Measurements from ENCODE around the gene ITPRIPL2.

ITPRIPL2 gene

GRCh38 chr16:19164285-19164684 lies 50.5 kb downstream of the ITPRIPL2 start:
- Histone ChIP-seq H3K4me3 (ENCODE audit: low read depth, low read length) (no peak overlapping the region), H3K9ac (no peak overlapping the region), H3K4me1 (peaks cover 2% of the 10 kb centered on the region), H3K4me2 (ENCODE audit: low read length) (no peak overlapping the region), H3K27me3 (ENCODE audit: control insufficient read depth, insufficient read depth, low read length) (no peaks in the 10 kb centered on the region), H2AFZ (no peak overlapping the region), H3K27ac (no peak overlapping the region), H3K36me3 (ENCODE audit: control insufficient read depth, insufficient read depth, low read length) (no peaks in the 10 kb centered on the region), H3K9me3 (ENCODE audit: control insufficient read depth, low read length) (no peaks in the 10 kb centered on the region), H3K79me2 (no peaks in the 10 kb centered on the region)
- TF ChIP-seq, protein P1, sequence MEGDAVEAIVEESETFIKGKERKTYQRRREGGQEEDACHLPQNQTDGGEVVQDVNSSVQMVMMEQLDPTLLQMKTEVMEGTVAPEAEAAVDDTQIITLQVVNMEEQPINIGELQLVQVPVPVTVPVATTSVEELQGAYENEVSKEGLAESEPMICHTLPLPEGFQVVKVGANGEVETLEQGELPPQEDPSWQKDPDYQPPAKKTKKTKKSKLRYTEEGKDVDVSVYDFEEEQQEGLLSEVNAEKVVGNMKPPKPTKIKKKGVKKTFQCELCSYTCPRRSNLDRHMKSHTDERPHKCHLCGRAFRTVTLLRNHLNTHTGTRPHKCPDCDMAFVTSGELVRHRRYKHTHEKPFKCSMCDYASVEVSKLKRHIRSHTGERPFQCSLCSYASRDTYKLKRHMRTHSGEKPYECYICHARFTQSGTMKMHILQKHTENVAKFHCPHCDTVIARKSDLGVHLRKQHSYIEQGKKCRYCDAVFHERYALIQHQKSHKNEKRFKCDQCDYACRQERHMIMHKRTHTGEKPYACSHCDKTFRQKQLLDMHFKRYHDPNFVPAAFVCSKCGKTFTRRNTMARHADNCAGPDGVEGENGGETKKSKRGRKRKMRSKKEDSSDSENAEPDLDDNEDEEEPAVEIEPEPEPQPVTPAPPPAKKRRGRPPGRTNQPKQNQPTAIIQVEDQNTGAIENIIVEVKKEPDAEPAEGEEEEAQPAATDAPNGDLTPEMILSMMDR (IDR thresholded peaks at IDR 0.05), result no peak

DNA sequence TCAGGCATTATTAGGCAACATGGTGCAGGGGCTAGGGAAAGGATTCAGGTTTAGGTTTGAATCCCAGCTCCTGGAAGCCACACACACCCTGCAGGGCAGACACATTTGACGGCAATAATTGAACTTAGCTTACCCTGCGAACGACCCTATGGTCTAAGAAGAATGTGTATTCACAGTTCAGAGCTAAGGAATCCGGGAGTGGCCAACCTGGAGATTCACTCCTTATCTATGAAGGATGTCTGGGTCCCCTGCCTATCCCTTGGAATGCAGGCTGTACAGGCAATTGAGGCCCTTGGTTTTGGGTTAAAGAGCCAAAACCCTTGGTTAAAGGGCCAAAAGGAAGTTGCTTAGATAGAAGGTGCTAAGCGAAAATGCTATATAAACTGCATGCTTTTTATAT lies 51.3 kb downstream of the ITPRIPL2 start:
- Histone ChIP-seq H3K9me3 (ENCODE audit: control insufficient read depth, low read length) (no peaks in the 10 kb centered on the region), H2AFZ (no peak overlapping the region), H3K4me3 (ENCODE audit: low read depth, low read length) (no peak overlapping the region), H3K27me3 (ENCODE audit: control insufficient read depth, insufficient read depth, low read length) (no peaks in the 10 kb centered on the region), H3K79me2 (no peaks in the 10 kb centered on the region), H3K36me3 (ENCODE audit: control insufficient read depth, insufficient read depth, low read length) (no peaks in the 10 kb centered on the region), H3K27ac (no peak overlapping the region), H3K4me1 (peaks cover 6% of the 10 kb centered on the region), H3K9ac (no peak overlapping the region), H3K4me2 (ENCODE audit: low read length) (no peak overlapping the region)
- TF ChIP-seq, protein P1 (IDR thresholded peaks at IDR 0.05), result no peak

DNA sequence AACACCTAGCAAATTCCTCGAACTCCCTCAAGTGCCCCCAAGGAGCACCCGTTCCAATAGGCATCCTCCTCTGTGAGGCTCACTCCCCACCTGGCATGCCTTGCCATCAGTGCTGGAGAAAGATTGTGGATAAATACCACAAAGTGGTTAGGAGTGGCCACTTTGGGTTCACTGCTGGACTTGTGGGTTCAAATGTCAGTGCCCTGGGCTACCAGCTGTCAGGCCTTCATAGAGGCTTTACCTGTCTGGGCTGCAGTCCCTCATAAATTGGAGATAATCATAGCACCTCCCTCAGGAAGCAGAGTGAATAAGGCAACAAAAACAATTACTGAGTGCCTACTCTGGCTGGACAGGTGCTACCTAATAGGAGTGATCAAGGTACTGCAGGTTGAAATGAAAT lies 52.7 kb downstream of the ITPRIPL2 start:
- no peak overlapping the region for H3K9ac ChIP-seq
- H3K4me3 ChIP-seq (ENCODE audit: low read depth, low read length), result no peak overlapping the region
- no peak overlapping the region for H2AFZ ChIP-seq
- H3K9me3 ChIP-seq (ENCODE audit: control insufficient read depth, low read length), result no peaks in the 10 kb centered on the region
- TF ChIP-seq, protein P1 (IDR thresholded peaks at IDR 0.05), result no peak
- H3K79me2 ChIP-seq, result no peaks in the 10 kb centered on the region
- H3K27me3 ChIP-seq (ENCODE audit: control insufficient read depth, insufficient read depth, low read length), result no peaks in the 10 kb centered on the region
- H3K4me1 ChIP-seq, result peaks cover 6% of the 10 kb centered on the region
- H3K4me2 ChIP-seq (ENCODE audit: low read length), result no peak overlapping the region
- H3K27ac ChIP-seq, result no peak overlapping the region
- H3K36me3 ChIP-seq (ENCODE audit: control insufficient read depth, insufficient read depth, low read length), result no peaks in the 10 kb centered on the region

DNA sequence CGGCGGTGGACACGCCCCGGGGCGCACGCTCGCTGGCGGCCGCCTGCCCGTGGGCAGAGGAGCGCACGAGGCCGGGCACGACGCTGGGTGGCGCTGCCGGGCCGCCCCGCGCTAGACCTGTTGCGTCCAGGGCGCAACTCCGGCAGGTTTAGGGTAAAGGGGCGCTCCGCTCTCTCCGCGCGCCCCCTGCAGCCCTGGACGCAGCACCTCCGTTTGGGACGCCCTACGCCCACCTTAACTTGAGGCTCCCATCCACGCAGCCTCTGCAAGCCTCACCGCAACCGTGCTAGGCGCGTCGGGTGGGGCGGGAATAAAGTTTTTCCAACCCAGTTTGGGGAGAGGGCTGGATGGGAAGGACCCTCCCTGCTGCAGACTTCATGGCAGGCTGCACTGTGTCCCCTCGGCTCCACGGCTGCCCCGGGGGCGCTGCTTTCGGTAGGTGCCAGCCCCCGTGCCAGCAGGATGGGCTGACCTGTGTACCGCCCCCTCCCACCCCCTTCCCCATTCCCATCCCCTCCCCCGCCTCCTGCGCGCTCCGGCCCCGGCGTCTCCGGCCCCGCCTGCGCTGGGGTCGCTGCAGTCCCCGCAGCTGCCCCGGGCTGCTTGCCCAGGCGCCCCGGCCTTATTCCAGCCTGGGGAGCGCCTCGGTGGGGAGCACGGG lies 54.1 kb downstream of the ITPRIPL2 start, which contains the start of gene SYT17:
Gene SYT17, plus strand, starts transcription at position 531 of the 661 bp plus-strand sequence. CDS start 407 bp downstream, outside the sequence.
- H3K36me3 ChIP-seq (ENCODE audit: control insufficient read depth, insufficient read depth, low read length), result no peaks in the 10 kb centered on the region
- H3K27me3 ChIP-seq (ENCODE audit: control insufficient read depth, insufficient read depth, low read length), result no peaks in the 10 kb centered on the region
- peaks cover 6% of the 10 kb centered on the region for H3K4me1 ChIP-seq
- TF ChIP-seq, protein P1 (IDR thresholded peaks at IDR 0.05), result peak; percentile 89
- peak within 1 kb of the TSS; percentile 94 for H3K4me2 ChIP-seq (ENCODE audit: low read length)
- no peaks in the 10 kb centered on the region for H3K9me3 ChIP-seq (ENCODE audit: control insufficient read depth, low read length)
- H3K27ac ChIP-seq, result peak within 1 kb of the TSS; percentile 82
- no peaks in the 10 kb centered on the region for H3K79me2 ChIP-seq
- peak within 1 kb of the TSS; percentile 79 for H3K4me3 ChIP-seq (ENCODE audit: low read depth, low read length)
- H3K9ac ChIP-seq, result peak within 1 kb of the TSS; percentile 63
- peak within 1 kb of the TSS; percentile 99 for H2AFZ ChIP-seq

All from parathyroid adenoma (tissue), 2 donors.